Heart right ventricle (tissue), 16 donors: ENCODE data around the gene PAPPA. TPM values are rescaled to one million over a fixed set of nuclear protein-coding genes. Genes with fewer than 3 reads are reported as not detected.

Source experiments
- ATAC-seq, 8 donors: fragments of 200-7000 bp; cut with Tn5 transposase; one replicate each; pipeline ENCODE4 v1.9.1; 2020; ENCODE audit warnings: mild to moderate bottlenecking in 8 of 8, moderate library complexity in 8 of 8, moderate number of reproducible peaks in 1 of 8
- DNase-seq, 2 donors: peaks; one replicate each; pipeline ENCODE4 v3.0.0-alpha.2; 2020
- H3K27ac ChIP-seq, 10 donors: fragments of 200-600 bp; sonication (generic) in 2 of 10; one replicate each; pipeline versions ENCODE4 v1.5.0 to v1.8.0; 2020 to 2022; ENCODE audit warnings: mild to moderate bottlenecking in 3 of 10
- H3K27me3 ChIP-seq, 7 donors: fragments of 200-600 bp; one replicate each; pipeline ENCODE4 v1.8.0; 2021 to 2022; ENCODE audit warnings: mild to moderate bottlenecking in 2 of 7
- H3K36me3 ChIP-seq, 9 donors: fragments of 200-600 bp; sonication (generic) in 1 of 9; one replicate each; pipeline versions ENCODE4 v1.5.0 to v1.8.0; 2020 to 2022; ENCODE audit warnings: mild to moderate bottlenecking in 2 of 9
- H3K4me1 ChIP-seq, 9 donors: fragments of 200-600 bp; sonication (generic) in 1 of 9; one replicate each; pipeline versions ENCODE4 v1.5.0 to v1.8.0; 2020 to 2022; ENCODE audit warnings: mild to moderate bottlenecking in 4 of 9
- H3K4me3 ChIP-seq, 10 donors: fragments of 200-600 bp; sonication (generic) in 2 of 10; one replicate each; pipeline versions ENCODE4 v1.5.0 to v1.8.0; 2020 to 2022; ENCODE audit warnings: mild to moderate bottlenecking in 7 of 10, moderate library complexity in 2 of 10
- H3K9me3 ChIP-seq, 11 donors: fragments of 200-600 bp in 10 of 11; sonication (generic) in 2 of 11; one replicate each; pipeline versions ENCODE4 v1.5.0 to v1.8.0; 2013 to 2022; ENCODE audit warnings: mild to moderate bottlenecking in 2 of 11, control low read depth in 1 of 11, moderate library complexity in 1 of 11
- WGBS, 2 donors: extraction: QIAGEN DNeasy Blood & Tissue Kit; methylation state at CpG; one replicate each; pipeline ENCODE4 v1.1.7; 2013; ENCODE audit warnings: inconsistent platforms in 1 of 2; 5-methylcytosine and 5-hydroxymethylcytosine counted together
- intact Hi-C, 10 donors: fragments of 100-400 bp; cut with DNase I; formaldehyde crosslinking; loops; one replicate each; pipeline versions ENCODE4 v1.11.1 to v1.14.2; 2022
- polyA plus RNA-seq, 2 donors: library from polyadenylated mRNA; stranded (reverse); fragments of 200-250 nt; gene quantifications; one replicate each; pipeline ENCODE4 v1.2.3, GENCODE V29; 2013
- total RNA-seq, 10 donors: library from RNA; stranded (reverse); fragmentation: NEBNext Ultra II Directional in 3 of 10; extraction: Animal tissue kit (Norgen Biotek cat#: 25700) in 3 of 10; gene quantifications; one replicate each; pipeline versions ENCODE4 v1.2.1 to v1.2.4, GENCODE V29; 2021 to 2023
- TF ChIP-seq, protein P1 (sequence below), 9 donors: fragments of 200-600 bp; sonication (generic) in 2 of 9; IDR thresholded peaks; one replicate each; pipeline versions ENCODE4 v1.5.0 to v1.8.0; 2021 to 2022; ENCODE audit warnings: antibody characterized with exemption in 9 of 9, mild to moderate bottlenecking in 5 of 9, moderate library complexity in 1 of 9
- donor health status: Arrhythmogenic right ventricular cardiomyopathy.
- donor health status: ischemic (EF 13 %, LVEDD 7.1; RV severe dilation, severe dysfunction).
- donor health status: healthy with polysubstance abuse.
- donor health status: DM: no; HTN: yes; CAD: no.
- donor health status: DM: no; HTN: no; CAD: no.
- donor health status: ischemic (EF 25% LVEDD 6.9; RV normal size, moderate dysfunction).
- donor health status: ischemic (EF 25% LVEDD 5.7; RV mildly dilated, moderate dysfunction).
- donor health status: healthy.
- donor health status: DM: yes; HTN: yes; CAD: no.
- donor health status: Ischemic cardiomyopathy.
- donor health status: ischemic (EF 35%, LVEDD 5.7; RV mildly dilated, moderate dysfunction).
- donor health status: nonischemic (EF 11% LVEDD 7.7; RV severe dilation, severe dysfunction).
- donor health status: DM: yes; HTN: yes; CAD: no.
- donor health status: PGD.
- donor health status: ischemic (EF 29% LVEDD 5.4; RV normal size, mild dysfunction).
- donor health status: nonischemic (EF 23%, LVEDD 6.1; RV moderate dilation, normal function).

Gene PAPPA
- total and polyA plus RNA-seq, 12 donors = 0.15 to 3.4 (median 1.2) TPM

DNA sequence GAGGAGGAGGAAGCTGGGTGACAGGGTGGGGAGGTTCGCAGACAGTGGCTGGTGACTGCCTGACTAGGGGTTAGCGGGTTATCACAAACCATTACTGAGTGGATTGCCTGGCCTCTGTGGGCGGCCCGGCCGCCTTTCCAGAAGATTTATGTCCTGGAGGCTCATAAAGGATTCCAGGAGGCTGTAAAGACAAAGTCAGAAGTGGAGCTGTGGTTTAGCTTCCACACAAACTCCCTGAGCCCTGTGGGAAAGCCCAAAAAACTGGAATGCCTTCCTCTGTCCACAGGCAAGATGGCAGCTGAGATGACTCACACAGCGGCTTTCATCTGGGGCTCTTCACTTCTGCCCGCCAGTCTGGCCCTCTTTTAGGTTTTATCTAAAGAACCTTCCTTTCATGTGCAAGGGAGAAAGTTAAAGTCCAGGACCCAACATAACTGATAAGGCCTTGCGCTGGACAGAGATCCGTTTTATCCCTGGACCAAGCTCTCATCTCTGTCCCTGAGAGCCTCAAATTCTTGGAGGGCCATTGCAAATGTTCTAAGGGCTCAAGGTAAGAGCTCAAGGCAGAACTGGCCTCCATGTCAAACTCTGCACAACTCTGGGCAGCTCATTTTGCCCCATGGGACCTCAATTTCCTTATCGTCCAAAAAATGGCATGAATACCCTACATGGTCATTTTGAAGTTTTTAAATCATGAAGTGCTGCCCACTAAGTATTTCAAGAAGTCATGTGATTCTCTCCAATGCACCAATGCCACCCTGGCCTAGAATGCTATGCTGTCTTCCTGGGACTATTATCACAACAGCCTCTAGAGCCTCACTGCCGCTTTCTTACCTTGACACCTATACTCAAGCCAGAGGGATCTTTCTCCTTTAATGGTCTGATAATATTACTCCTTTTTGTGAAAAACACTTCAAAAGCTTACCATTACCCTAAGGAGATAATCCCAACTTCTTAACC is 284.1 kb downstream of the PAPPA start:
- DNase-seq = no peak
- H3K36me3 ChIP-seq = peaks cover 0 to 7% (median 0%) of the 10 kb centered on the region in 9 donors
- no peak for ATAC-seq
- H3K9me3 ChIP-seq = no peaks in the 10 kb centered on the region
- no peaks in the 10 kb centered on the region for H3K4me1 ChIP-seq
- intact Hi-C loops = no loop called here
- no peak overlapping the region for H3K27ac ChIP-seq
- TF ChIP-seq, protein P1, sequence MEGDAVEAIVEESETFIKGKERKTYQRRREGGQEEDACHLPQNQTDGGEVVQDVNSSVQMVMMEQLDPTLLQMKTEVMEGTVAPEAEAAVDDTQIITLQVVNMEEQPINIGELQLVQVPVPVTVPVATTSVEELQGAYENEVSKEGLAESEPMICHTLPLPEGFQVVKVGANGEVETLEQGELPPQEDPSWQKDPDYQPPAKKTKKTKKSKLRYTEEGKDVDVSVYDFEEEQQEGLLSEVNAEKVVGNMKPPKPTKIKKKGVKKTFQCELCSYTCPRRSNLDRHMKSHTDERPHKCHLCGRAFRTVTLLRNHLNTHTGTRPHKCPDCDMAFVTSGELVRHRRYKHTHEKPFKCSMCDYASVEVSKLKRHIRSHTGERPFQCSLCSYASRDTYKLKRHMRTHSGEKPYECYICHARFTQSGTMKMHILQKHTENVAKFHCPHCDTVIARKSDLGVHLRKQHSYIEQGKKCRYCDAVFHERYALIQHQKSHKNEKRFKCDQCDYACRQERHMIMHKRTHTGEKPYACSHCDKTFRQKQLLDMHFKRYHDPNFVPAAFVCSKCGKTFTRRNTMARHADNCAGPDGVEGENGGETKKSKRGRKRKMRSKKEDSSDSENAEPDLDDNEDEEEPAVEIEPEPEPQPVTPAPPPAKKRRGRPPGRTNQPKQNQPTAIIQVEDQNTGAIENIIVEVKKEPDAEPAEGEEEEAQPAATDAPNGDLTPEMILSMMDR (IDR thresholded peaks at IDR 0.05) = no peak
- no peaks in the 10 kb centered on the region for H3K27me3 ChIP-seq
- WGBS, 2 donors = 78 to 79% methylated on average over 11 of the region's 11 CpGs
- H3K4me3 ChIP-seq = no peak overlapping the region

DNA sequence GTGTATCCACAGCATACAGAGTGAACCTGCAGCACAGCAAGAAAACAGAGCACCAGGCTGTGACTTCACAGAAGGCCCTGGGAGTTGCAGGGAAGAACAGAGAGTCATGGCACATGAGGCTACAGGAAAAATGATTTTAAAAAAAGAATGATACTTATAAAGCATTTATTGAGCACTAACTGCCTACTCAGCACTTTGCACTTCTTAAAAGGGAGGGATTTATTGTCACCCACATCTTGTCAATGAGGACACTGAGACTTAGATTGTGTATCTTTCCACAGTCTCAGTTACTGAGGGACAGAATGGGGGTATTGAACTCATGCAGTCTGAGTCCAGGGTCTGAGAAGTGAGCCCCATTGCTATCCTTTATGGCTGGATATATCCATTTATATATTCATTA is 288.9 kb downstream of the PAPPA start:
- no peaks in the 10 kb centered on the region for H3K4me1 ChIP-seq
- intact Hi-C loops = no loop called here
- ATAC-seq = no peak

DNA sequence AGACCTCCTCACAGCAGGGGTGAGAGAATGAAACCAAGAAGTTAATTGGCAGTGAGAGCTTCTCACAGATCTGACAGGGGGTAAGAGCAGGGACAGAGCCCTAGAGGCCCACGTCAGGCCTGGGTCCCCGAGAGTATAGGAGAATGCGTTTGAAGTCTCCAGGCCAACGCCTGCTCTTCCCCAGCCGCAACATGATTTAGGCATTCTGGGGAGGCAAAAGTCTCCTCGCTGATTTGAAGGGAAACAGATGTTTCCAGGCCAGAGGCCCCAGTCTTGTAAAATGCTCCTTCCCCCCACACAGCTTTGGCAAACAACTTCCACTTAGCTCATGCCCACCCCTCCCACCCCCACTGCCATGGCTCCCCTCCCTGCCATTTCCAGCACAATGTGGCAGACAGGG is 294.3 kb downstream of the PAPPA start:
- Histone ChIP-seq H3K4me1 (peaks cover 0 to 9% (median 0%) of the 10 kb centered on the region in 9 donors), H3K36me3 (no peaks in the 10 kb centered on the region), H3K4me3 (no peak overlapping the region), H3K27ac (no peak overlapping the region), H3K27me3 (no peaks in the 10 kb centered on the region), H3K9me3 (no peaks in the 10 kb centered on the region)
- ATAC-seq (peak in 2 of 8 donors; percentile 57 to 58), DNase-seq (no peak)
- WGBS, 2 donors = 42 to 50% methylated on average over 6 of the region's 6 CpGs
- intact Hi-C loops = no loop called here
- TF ChIP-seq, protein P1 (IDR thresholded peaks at IDR 0.05) = no peak

More for the DNA sequence above, 288.9 kb downstream of the PAPPA start:
- DNase-seq = no peak
- H3K4me3 ChIP-seq = no peak overlapping the region
- TF ChIP-seq, protein P1 (IDR thresholded peaks at IDR 0.05) = no peak
- peaks cover 0 to 7% (median 0%) of the 10 kb centered on the region in 9 donors for H3K36me3 ChIP-seq
- H3K27ac ChIP-seq = no peak overlapping the region
- no peaks in the 10 kb centered on the region for H3K9me3 ChIP-seq
- H3K27me3 ChIP-seq = no peaks in the 10 kb centered on the region

DNA sequence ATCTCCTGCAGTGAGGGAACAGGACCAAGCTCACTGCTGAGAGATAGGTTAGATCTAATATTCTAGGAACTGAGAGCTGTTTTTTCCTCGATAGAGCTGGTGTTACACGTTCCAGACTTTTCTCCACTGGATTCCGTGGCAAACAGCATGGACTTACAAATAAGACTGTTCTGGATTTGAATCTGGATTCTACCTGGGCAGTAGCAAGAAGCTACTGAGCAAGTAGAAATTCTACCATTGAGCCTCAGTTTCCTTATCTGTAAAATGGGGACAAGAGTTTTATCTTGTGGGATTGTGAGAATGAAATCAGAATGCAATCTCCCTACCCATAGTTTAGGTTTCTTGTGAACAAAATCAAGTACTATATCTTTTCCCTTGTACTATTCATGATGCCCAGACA is 294.8 kb downstream of the PAPPA start:
- no peak for ATAC-seq
- intact Hi-C loops = no loop called here
- no peaks in the 10 kb centered on the region for H3K9me3 ChIP-seq

More for the DNA sequence above, 294.8 kb downstream of the PAPPA start:
- no peaks in the 10 kb centered on the region for H3K36me3 ChIP-seq
- TF ChIP-seq, protein P1 (IDR thresholded peaks at IDR 0.05) = no peak
- no peaks in the 10 kb centered on the region for H3K27me3 ChIP-seq
- H3K4me3 ChIP-seq = no peak overlapping the region
- DNase-seq = no peak
- H3K27ac ChIP-seq = no peak overlapping the region
- H3K4me1 ChIP-seq = peaks cover 0 to 9% (median 0%) of the 10 kb centered on the region in 9 donors
- 54 to 58% methylated on average over 3 of the region's 3 CpGs for WGBS, 2 donors
